PC-9 (cell line): ENCODE data around the gene MMAB. TPM values are rescaled to one million over a fixed set of nuclear protein-coding genes. Genes with fewer than 3 reads are reported as not detected.

Experiments
- BruUV-seq: library from RNA; stranded (reverse); fragments of 400-500 nt; replicated peaks from 2 replicates; lab custom pipeline; 2021; lab: Mats Ljungman, UMichigan
- CTCF ChIA-PET: fragments of 300-600 bp; sonication (Branson Sonifier 250); formaldehyde crosslinking; loops from one replicate; lab custom pipeline; 2022; ENCODE audit warnings: antibody characterized with exemption; lab: Charles Lee
- POLR2A ChIA-PET: fragments of 300-600 bp; sonication (Branson Sonifier 250); formaldehyde crosslinking; loops from one replicate; lab custom pipeline; 2022; ENCODE audit warnings: antibody characterized with exemption; ENCODE audit not compliant: unreplicated experiment; lab: Charles Lee
- DNase-seq, 2 experiments: peaks; one replicate each; pipeline versions ENCODE4 v3.0.0 to v3.0.0-alpha.2; 2015 to 2022; ENCODE audit warnings: mixed read lengths in 1 of 2
- H2AFZ ChIP-seq: fragments of 200-600 bp; sonication (generic); 2 replicates; pipeline ENCODE4 v1.8.1; 2017; ENCODE audit warnings: antibody characterized with exemption
- H3F3A ChIP-seq: fragments of 200-600 bp; sonication (generic); 2 replicates; pipeline ENCODE4 v1.8.1; 2017; ENCODE audit warnings: antibody characterized with exemption, mild to moderate bottlenecking, low read depth; ENCODE audit not compliant: insufficient read depth
- H3K27ac ChIP-seq: fragments of 200-600 bp; sonication (generic); 2 replicates; pipeline ENCODE4 v1.6.1; 2016; ENCODE audit warnings: mixed run types
- H3K27me3 ChIP-seq: fragments of 200-600 bp; sonication (generic); 2 replicates; pipeline ENCODE4 v1.6.1; 2016; ENCODE audit warnings: low read depth, mixed run types; ENCODE audit not compliant: insufficient read depth
- H3K36me3 ChIP-seq: fragments of 200-600 bp; sonication (generic); 2 replicates; pipeline ENCODE4 v1.6.1; 2016; ENCODE audit warnings: low read depth, mixed run types
- H3K4me1 ChIP-seq: fragments of 200-600 bp; sonication (generic); replicated peaks from 2 replicates; pipeline ENCODE4 v1.6.1; 2016; ENCODE audit warnings: mixed run types; ENCODE audit not compliant: insufficient read depth
- H3K4me2 ChIP-seq: fragments of 200-600 bp; sonication (generic); 2 replicates; pipeline ENCODE4 v1.6.1; 2017; ENCODE audit warnings: mixed run types
- H3K4me3 ChIP-seq: fragments of 200-600 bp; sonication (generic); 2 replicates; pipeline ENCODE4 v1.6.1; 2016; ENCODE audit warnings: mixed run types
- H3K79me2 ChIP-seq: fragments of 200-600 bp; sonication (generic); 2 replicates; pipeline ENCODE4 v1.6.1; 2017; ENCODE audit warnings: low read depth, mixed run types
- H3K9me2 ChIP-seq: fragments of 200-600 bp; sonication (generic); 2 replicates; pipeline ENCODE4 v1.8.1; 2017; ENCODE audit warnings: mild to moderate bottlenecking; ENCODE audit not compliant: insufficient read depth
- H3K9me3 ChIP-seq: fragments of 200-600 bp; sonication (generic); 2 replicates; pipeline ENCODE4 v1.8.1; 2016; ENCODE audit warnings: low read depth; ENCODE audit not compliant: insufficient read depth
- H4K20me1 ChIP-seq: fragments of 200-600 bp; sonication (generic); 2 replicates; pipeline ENCODE4 v1.8.1; 2017; ENCODE audit not compliant: insufficient read depth
- CTCF ChIP-seq: fragments of 200-600 bp; sonication (generic); conservative IDR thresholded peaks from 2 replicates; pipeline ENCODE4 v1.6.1; 2017; ENCODE audit warnings: mixed run types, antibody characterized with exemption, mild to moderate bottlenecking, moderate library complexity
- EZH2 ChIP-seq: fragments of 200-600 bp; sonication (generic); IDR thresholded peaks from 2 replicates; pipeline ENCODE4 v1.8.0; 2017; ENCODE audit warnings: antibody characterized with exemption, low read depth
- intact Hi-C: fragments of 100-400 bp; cut with micrococcal nuclease; formaldehyde crosslinking; loops from one replicate; pipeline ENCODE4 v1.10.0; 2022; ENCODE audit not compliant: unreplicated experiment
- total RNA-seq: library from RNA; stranded (reverse); gene quantifications from 2 replicates; pipeline ENCODE4 v1.2.3, GENCODE V29; 2021

MMAB gene
- total RNA-seq, 1 experiment from 2014 or later = 84.3 TPM

- ChIA-PET POLR2A (interaction anchor here (0.6 kb wide), 1 partner anchor 94 kb away, joined by 3 read pairs; no protein-coding TSS in a partner anchor), CTCF (no interaction called here)
- Histone ChIP-seq H3K27me3 (no peaks in the 10 kb centered on the region), H3K36me3 (no peaks in the 10 kb centered on the region), H4K20me1 (no peaks in the 10 kb centered on the region), H2AFZ (no peak overlapping the region), H3K9me2 (no peaks in the 10 kb centered on the region), H3K4me1 (no peaks in the 10 kb centered on the region), H3K9me3 (no peaks in the 10 kb centered on the region), H3K79me2 (no peaks in the 10 kb centered on the region), H3K27ac (no peak overlapping the region), H3F3A (no peaks in the 10 kb centered on the region), H3K4me3 (no peak overlapping the region), H3K4me2 (no peak overlapping the region)
- intact Hi-C loops = no loop called here
- TF ChIP-seq CTCF = no peak
- no peak for TF ChIP-seq EZH2
- DNase-seq = no peak
- no TSS peak for BruUV-seq
Measured at GRCh38 chr12:109523071-109523470, 50.2 kb downstream of the MMAB start.

- BruUV-seq = no TSS peak
- H3F3A ChIP-seq = no peaks in the 10 kb centered on the region
- H3K36me3 ChIP-seq = no peaks in the 10 kb centered on the region
- H3K79me2 ChIP-seq = no peaks in the 10 kb centered on the region
- H3K9me3 ChIP-seq = no peaks in the 10 kb centered on the region
- DNase-seq = no peak
- CTCF ChIA-PET = no interaction called here
- intact Hi-C loops = no loop called here
- POLR2A ChIA-PET = no interaction called here
- no peaks in the 10 kb centered on the region for H3K27me3 ChIP-seq
- no peaks in the 10 kb centered on the region for H3K4me1 ChIP-seq
- H3K9me2 ChIP-seq = no peaks in the 10 kb centered on the region
- TF ChIP-seq CTCF (no peak), EZH2 (no peak)
- H3K27ac ChIP-seq = no peak overlapping the region
- no peaks in the 10 kb centered on the region for H4K20me1 ChIP-seq
- H2AFZ ChIP-seq = no peak overlapping the region
- no peak overlapping the region for H3K4me3 ChIP-seq
- H3K4me2 ChIP-seq = no peak overlapping the region
Measured at GRCh38 chr12:109521831-109522230, 51.5 kb downstream of the MMAB start.

- H3K4me1 ChIP-seq = no peaks in the 10 kb centered on the region
- no peaks in the 10 kb centered on the region for H4K20me1 ChIP-seq
- no TSS peak for BruUV-seq
- intact Hi-C loops = loop anchor here (1.0 to 2.0 kb wide), 2 partner anchors 78 to 87 kb away; no protein-coding TSS in a partner anchor
- POLR2A ChIA-PET = no interaction called here
- H3K27ac ChIP-seq = no peak overlapping the region
- no peak overlapping the region for H2AFZ ChIP-seq
- no peak overlapping the region for H3K4me2 ChIP-seq
- no peaks in the 10 kb centered on the region for H3F3A ChIP-seq
- no peaks in the 10 kb centered on the region for H3K9me2 ChIP-seq
- no peaks in the 10 kb centered on the region for H3K79me2 ChIP-seq
- no peak for TF ChIP-seq EZH2
- no peak for DNase-seq
- no peaks in the 10 kb centered on the region for H3K9me3 ChIP-seq
- no peaks in the 10 kb centered on the region for H3K27me3 ChIP-seq
- CTCF ChIA-PET = no interaction called here
- H3K36me3 ChIP-seq = no peaks in the 10 kb centered on the region
- no peak overlapping the region for H3K4me3 ChIP-seq
Measured at GRCh38 chr12:109519787-109520186, 53.5 kb downstream of the MMAB start.
